NCI-H1436 (cell line): Measurements from ENCODE around the gene ADGRD1.
"Not testable (repeated sequence)": the region's sequence is repeated elsewhere in the genome, so short reads cannot be mapped to it uniquely, and the experiment has no call there.

Source experiments
- DNase-seq: peaks from one replicate; lab custom pipeline; 2025; lab: John Stamatoyannopoulos, UW

The ADGRD1 gene

DNA sequence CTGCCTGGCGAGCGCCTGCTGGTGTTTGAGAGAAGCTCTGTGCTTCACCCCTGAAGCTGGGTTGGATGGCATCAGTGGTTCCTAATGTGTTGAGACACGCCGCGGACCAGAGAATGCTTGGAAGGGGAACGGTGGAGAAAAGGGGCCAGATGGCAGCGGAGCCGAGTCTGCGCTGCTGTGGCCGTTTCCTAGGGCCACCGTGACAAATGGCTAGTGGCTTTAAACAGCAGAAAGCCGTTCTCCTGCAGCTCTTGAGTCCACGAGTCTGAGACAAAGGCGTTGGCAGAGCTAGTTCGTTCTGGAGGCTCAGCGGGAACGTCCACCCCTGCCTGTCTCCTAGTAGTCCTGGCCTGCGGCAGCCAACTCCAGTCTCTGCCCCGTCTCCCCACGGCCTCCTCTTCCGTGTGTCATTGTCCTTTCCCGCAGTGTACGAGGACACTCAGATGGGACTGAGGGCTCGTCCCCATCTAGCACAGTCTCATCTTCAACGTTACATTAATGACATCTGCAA is 103.6 kb downstream of the ADGRD1 start:
- no peak for DNase-seq

DNA sequence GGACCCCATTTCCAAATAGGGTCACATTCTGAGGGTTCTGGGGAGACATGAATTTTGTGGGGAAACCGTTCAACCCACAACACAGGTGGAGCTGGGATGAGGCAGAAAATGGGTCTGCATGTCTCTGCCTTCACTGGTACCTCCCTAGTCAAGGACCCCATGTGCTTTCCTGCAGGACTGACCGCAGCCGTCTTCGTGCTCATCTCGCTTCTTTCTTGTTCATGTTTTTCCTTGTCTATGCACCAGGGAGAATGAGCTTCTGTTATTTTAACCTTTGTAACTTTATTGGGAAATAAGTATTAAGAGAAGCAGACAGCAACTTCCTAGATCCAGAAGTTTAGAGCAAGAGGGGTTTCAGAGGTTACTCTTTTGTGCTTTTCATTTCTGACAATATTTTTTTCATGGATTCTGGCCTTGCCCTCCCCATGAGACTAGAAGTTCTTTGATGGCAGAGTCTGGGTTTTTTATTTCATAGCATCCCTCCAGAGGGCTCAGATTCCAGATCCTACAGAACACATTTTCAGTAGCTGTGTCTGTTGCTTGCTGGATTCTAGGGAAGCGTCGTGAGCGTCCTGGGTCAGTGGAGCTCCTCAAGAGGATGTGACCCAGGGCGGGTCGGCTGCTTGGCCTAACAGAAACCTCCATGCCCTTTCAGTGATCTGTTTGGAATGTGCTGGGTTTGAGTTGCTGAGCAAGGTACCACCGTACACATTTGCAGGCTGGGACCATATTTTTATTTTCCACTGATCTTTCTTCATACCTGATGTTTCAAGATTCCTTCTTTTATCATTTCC is 104.2 kb downstream of the ADGRD1 start:
- no peak for DNase-seq

DNA sequence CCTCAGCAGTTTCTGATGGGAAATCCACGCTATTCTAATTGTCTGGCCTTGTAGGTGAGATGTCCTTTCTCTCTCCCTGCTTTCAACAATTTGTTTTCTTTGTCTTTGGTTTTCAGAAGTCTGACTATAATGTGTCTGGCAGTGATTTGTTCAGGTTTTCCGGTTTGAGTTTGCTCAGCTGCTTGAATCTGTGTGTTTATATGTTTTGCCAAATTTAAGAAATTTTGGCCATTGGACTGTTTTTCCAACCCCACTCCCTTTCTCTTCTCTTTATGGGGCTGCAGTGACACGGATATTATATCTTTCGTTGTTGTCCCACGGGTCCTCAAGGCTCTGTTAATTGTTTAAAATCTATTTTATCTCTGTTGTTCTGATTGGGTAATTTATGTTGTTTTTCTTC is 105.0 kb downstream of the ADGRD1 start:
- DNase-seq, result no peak

DNA sequence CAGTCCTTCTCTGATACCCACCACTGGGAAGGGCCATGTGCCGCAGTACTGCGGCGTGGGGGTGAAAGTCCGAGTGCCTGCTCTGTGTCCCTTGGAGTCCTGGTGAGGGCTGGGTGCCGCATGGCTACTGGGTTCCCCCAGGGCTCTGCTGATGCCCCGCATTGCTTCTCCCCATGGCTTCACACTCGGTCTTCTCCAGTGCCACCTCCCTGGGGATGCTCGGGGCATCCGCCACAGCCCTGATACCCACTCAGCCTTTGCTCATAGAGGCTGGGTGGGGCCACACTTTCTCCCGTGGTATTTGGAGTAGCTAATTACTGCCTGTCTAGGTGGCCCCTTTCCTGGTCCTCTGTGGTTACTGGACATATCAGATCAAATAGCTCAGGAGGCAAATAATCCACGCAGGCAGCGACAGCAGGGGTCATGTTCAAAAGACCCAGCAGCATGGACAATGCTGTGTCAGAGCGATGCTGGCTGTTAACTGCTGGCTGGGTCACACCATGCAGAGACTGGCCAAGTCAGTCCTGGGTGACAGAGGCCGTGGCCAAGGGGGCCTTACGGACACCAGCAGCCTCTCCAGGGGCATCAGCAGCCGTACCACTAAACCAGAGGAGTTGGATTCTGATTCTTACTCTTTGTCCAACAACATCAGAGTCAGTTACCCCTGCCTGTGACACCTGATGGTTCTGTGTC is 106.5 kb downstream of the ADGRD1 start:
- no peak for DNase-seq

DNA sequence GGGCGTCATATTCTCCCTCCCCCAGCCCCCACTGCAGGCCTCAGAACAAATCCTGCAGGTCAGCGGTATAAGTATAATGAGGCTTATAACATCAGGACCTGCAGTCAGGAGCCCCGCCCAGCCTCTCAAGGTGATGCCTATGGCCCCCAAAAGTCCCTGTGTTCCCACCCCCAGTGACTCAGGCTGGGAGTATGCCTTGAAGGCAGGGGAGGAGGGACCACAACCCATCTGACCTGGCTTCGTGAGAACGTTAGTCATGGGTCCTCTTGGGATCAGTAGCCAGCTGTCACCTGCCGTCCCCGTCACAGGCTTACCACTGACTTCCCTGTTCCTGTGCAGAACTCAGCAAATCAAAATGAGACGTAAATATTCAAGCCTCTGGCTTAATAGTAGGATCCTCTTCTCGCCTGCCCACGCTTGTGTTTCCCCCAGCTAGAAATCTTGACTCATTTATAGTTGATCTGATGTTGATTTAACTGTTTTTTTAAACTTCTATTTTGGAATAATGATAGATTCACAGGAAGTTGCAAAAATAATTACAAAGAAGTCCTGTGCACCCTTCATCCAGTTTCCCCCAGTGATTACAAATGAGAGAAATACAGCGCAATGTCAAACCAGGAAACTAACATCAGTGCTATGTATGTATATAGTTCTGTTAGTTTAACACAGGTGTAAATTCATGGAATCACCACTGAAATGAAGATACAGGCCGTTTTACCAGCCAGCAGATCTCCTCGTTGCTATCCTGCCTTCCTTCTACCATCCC is 107.5 kb downstream of the ADGRD1 start:
- DNase-seq, result no peak

DNA sequence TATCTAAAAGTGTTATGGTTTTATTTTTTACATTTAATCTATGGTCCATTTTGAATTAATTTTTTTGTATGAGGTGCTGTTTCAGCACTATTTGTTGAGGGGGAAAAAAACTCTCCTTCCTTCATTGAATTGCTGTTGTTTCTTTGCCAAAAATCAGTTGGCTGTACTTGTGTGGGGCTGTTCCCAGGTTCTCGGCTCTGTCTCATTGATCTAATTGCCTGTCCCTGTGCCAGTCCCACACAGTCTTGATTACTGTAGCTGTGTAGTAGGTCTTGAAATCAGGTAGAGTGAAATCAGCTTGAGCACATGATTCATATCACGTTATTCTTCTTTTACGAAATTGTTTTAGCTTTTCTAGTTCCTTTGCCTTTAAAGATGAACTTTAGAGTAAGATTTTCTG is 109.7 kb downstream of the ADGRD1 start:
- no peak for DNase-seq

DNA sequence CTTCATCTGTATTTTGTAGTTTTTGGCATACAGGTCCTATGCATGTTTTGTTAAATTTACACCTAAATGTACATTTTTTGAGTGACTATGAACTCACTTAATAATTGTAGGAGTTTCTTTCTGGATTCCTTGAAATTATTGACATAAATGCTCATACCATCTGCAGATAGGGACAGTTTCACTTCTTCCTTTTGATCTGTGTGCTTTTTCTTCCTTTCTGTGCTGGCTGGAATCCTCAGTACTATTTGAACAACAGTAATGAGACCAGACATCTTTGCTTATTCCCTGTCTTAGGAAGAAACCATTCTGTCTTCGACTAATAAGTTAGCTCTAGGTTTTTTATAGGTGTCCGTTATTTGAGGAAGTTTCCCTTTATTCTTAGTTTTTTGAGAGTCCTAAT is 110.3 kb downstream of the ADGRD1 start:
- no peak for DNase-seq

DNA sequence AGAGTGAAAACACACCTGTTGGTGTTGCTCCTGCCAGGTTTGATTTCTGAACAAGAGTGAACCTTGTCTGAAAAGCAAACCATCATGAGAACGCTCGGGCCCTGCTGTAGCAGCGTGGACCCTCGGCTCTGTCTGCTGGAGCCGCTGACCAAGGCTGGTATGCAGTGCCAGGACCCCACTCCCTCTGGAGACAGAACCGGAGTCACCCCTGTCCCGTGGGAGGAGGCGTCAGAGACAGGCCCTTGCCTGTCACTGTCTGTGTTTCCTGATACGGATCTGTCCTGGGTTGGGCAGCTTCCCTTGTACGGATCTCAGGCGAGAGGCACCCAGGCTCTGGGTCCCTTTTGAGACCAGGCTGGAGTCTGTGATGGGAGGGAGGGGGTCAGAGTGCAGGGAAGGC is 111.6 kb downstream of the ADGRD1 start:
- no peak for DNase-seq

DNA sequence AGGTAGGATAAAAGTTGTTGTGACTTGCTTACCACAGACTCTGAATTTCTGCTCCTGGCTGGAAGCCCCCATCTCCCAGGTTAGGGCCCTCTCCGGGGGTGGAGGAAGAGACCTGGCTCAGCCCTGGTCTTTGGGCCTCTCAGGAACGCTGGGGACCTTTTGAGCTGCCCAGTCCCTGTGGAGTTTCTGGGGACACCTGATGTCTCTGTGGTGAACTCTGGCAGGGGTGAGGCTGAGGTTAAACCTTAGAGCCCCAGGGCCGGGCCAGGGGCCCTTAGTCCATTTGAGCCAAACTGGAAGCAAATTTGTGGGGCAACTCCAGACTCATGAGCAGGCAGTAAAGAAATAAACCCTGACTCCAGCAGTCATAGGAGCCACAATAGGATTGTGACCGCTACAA is 112.1 kb downstream of the ADGRD1 start:
- DNase-seq, result no peak

DNA sequence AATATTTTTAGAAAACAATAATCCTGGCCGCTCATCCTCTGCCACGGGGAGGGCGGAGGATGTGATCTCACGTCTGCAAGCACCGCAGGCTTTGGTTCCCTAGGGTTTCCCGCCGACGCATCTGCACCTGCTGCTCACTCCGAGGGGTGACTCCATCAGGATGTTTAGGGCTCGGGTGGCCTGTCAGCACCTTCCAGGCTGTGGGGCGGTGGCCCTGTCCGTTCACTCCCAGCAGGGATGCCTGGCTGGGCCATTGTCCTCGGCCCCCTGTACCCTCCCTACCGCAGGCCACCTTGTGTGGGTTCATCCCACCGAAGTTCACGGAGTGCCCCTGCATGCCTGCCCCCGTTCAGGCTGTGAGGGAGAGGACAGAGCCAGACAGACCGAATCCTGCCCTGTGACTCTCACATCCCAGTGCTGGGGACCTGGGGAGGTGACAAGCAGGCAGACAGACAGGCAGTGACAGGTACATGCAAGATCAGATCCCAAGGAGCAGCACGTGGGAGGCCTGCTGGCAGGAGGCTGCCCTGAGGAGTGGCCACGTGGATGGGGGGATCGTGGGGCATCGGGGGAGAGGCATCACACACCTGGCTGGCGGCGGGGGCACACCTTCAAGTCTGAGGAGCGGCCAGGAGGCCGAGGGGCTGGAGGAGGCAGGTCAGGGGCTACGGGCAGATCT is 112.6 kb downstream of the ADGRD1 start:
- no peak for DNase-seq

DNA sequence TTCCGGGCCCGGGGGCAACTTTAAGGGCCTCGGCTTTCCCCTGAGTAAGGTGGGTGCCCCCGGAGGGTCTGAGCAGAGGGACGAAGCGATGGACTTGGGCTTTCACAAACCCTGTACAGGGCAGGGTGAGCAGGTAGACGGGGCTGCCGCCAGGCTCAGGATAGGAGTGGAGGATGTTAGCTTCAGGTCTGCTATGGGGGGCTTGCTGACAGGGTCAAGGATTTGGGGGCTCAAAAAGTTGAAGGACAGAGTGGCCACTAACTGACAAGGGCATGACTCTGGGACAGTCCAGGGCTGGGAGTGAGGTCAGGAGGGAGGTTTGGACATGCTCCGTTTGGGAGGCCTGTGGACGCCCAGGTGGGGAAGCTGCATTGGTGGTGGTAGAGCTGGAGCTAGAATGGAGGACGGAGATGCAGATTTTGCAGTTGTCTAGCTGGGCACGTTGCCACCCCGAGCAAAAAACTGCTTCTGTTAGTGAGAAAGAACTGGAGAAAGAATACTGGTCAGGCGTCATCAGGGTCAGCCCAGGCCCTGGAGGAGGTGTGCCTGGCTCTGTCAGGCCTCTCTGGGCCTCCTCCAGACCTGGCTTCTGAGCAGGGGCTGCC is 113.3 kb downstream of the ADGRD1 start:
- DNase-seq, result no peak

DNA sequence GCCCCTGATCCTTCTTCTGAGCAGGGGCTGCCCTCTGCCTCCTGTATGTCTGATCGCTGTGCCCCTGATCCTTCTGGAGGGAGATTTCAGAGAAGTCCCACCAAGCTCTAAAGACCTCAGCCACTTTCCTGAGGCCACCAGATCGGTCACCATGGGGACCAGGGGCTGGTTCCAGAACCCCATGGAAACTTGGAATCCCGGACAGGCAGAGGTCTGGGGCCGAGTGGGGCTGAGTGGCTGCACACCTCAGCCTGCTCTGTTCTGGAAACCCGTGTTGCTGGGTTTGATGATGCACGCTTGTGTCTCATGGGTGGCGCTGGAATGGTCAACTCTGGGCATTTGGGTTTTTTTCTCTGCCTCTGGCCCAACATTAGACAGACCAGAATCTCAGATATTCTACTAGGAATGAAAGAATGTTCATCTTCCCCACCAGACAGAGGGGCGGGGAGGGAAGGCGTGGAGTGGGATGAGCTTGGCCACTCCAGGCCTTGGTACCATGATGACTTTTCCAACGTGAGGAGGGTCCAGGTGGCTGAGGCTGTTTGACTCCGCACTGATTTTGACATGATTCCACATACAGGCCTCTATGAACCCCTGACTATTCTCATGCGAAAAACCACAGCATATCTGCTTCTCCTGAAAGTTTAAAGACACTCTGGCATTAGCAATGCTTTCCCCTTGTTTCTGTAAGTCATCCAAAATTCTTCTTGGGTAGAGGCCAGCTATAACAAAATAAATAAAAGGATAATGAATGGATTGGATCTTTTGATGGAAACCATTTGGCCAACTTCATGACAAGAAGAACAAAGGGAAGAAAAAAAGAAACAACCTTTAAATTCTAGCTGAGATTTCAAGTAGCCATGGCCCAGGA is 114.5 kb downstream of the ADGRD1 start:
- no peak for DNase-seq

DNA sequence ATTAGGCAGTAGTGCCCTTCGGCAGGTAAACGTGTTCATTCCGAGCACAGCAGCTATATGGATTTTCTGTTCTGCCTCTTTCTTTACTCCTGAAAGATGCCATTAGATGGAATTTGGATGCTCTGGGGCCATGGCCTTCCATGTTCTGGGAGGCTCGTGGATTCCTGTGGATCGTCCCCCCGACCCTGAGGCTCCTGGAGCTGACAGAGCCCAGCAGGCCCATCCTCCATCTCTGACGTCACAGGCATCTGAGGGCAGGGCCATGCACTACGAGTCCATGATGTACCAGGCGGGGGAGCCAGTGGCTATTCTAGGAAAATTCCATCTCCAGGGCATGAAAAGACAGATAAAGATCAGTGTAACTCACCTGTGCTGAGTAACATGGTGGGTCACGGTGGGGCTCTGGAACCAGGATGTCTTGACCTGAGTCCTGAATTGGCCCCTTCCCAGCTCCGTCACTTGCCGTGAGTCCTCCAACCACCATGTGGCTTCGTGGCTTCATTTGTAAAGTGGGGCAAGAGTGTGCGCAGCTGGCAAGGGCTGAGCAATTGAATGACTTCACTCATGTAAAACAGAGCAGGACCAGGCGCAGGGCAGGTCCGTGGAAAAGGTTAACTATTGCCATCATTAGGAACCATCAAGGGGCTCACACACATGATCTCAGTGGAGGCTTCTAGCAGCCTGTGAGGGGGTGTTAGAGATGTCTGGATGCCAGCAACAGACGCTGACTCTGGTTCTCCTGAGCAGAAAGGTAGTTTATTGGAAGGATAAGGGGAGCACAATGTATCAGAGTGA is 115.4 kb downstream of the ADGRD1 start:
- DNase-seq, result not testable (repeated sequence)

DNA sequence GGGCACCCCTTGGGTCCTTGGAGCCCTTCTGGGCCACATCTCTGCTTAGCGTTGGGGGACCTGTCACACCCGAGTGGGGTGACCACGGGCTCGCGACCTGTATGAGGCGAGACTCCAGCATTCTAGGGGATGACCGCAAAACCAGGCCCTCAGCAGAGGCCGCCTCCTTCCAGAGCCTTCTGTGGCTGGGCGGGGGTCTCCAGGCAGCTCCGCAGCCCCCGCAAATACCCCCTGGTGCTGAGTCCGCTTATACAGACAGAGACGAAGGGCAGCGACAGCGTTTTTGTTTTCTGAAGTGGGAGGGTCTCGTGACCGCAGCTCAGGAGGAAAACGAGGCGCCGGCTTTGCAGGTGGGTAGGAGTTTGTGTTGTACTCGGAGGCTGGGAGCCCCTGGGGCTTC is 116.4 kb downstream of the ADGRD1 start:
- not testable (repeated sequence) for DNase-seq

DNA sequence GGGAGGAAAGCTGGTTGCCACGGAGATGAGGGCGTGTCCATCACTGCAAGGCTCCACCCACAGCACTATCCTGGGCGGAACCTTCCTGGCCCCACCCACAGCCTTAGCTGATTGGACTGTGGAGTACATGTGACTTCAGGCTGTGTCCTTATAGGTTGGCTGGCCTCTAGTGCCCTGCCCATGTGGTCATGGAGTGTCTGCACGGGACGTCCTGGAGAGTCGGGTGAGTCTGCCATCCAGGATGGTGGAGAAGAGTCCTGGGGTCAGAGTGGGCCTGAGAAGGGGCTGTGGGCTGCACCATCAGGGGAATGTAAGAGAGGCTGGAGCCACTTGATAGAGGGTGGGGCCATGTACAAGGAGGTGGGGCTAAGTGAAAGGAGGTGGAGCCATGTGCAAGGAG is 117.0 kb downstream of the ADGRD1 start:
- DNase-seq, result not testable (repeated sequence)

DNA sequence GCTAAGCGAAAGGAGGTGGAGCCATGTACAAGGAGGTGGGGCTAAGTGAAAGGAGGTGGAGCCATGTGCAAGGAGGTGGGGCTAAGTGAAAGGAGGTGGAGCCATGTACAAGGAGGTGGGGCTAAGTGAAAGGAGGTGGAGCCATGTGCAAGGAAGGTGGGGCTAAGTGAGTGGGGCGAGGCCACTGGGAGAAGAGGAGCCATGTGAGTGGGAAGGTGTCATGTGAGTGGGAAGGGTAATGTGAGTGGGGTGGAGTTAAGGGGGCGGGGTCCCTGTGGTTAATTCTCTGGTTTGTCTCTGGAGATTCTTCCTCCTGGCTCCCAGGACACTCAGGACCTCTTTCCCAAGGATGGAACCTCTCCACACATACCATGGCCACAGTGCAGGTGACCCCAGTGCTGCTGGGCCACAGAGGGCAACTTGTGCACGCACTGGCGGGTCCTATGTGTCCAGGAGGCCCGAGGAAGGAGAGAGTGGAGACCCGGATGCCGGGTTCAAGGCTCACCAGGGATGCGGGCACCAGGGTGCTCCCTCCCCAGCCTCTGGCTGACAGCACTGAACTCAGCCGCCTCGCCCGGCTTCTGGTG is 117.6 kb downstream of the ADGRD1 start:
- not testable (repeated sequence) for DNase-seq

DNA sequence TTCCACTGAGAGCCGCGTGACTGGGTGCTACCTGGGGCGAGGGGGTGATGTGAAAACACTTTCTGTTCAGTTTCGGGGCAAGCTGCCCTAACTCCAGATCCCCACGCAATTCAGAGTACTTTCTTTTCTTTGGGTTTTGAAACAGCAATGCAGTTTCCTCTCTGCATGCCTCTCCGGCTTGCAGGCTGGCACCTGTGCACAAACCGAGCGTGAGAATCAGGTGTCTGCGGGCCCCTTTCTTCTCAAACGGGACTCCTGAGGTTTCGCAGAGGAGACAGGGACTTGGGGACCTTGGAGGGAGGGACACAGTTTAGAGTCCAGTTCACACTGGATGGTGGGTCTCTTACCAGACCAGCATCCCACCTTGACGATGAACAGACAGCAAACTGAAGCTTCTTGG is 118.2 kb downstream of the ADGRD1 start:
- not testable (repeated sequence) for DNase-seq

DNA sequence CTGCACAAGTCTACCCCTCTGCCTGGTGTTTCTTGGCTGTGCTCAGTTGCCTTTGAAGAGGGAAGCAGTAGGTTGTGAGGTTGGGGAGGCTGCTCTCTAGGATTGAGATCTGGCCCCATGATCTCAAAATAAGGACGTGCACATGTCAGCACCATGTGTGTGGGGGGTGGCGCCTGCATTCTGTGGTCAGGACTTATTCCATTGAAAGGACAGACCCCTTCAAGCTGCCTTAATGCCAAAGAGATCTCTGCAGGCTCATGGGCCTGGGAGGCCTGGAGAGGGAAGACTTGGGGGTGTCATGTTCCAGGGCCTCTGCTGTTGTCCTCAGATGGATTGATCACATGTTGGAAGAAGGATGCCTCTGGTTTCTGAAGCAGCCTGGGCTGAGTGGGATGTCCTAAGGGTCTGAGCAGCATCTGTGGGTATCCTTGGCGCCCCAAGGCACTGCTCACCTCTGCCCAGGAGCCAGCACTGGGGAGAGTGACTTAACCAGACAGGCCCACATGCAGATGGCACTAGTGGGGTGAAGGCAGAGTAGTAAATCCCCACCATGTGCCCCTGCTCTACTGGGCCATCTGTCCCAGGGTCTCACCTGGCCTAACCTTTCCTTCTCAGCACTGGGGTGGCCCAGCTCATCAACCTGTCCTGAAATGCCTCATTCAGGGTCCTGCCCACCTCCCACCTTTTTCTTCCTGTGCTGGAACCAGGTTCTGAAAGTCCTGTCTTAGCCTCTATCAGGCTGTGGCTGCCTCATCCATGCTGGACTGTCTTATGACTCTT is 118.9 kb downstream of the ADGRD1 start:
- DNase-seq, result no peak
